Measurements from ENCODE around the gene DMC1. TPM values are rescaled to one million over a fixed set of nuclear protein-coding genes. Genes with fewer than 3 reads are reported as not detected.

DMC1 gene
- total and polyA plus RNA-seq, 2 of the 13 experiments (the other 11 are each of a cell fraction or from before 2014, with no cell fraction given), result 0.82 TPM; not detected in 1

GRCh38 chr22:38513063-38513462 is 56.9 kb downstream of the DMC1 start (continued):
- TF ChIP-seq, protein P1, sequence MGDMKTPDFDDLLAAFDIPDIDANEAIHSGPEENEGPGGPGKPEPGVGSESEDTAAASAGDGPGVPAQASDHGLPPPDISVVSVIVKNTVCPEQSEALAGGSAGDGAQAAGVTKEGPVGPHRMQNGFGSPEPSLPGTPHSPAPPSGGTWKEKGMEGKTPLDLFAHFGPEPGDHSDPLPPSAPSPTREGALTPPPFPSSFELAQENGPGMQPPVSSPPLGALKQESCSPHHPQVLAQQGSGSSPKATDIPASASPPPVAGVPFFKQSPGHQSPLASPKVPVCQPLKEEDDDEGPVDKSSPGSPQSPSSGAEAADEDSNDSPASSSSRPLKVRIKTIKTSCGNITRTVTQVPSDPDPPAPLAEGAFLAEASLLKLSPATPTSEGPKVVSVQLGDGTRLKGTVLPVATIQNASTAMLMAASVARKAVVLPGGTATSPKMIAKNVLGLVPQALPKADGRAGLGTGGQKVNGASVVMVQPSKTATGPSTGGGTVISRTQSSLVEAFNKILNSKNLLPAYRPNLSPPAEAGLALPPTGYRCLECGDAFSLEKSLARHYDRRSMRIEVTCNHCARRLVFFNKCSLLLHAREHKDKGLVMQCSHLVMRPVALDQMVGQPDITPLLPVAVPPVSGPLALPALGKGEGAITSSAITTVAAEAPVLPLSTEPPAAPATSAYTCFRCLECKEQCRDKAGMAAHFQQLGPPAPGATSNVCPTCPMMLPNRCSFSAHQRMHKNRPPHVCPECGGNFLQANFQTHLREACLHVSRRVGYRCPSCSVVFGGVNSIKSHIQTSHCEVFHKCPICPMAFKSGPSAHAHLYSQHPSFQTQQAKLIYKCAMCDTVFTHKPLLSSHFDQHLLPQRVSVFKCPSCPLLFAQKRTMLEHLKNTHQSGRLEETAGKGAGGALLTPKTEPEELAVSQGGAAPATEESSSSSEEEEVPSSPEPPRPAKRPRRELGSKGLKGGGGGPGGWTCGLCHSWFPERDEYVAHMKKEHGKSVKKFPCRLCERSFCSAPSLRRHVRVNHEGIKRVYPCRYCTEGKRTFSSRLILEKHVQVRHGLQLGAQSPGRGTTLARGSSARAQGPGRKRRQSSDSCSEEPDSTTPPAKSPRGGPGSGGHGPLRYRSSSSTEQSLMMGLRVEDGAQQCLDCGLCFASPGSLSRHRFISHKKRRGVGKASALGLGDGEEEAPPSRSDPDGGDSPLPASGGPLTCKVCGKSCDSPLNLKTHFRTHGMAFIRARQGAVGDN (CRISPR knock-in tag; IDR thresholded peaks at IDR 0.05), result peak; percentile 69
- TF ChIP-seq RAD21 (CRISPR knock-in tag; IDR thresholded peaks at IDR 0.05) (peak; percentile 49; the same call in 1 of the 2 replicates), MIER3 (CRISPR knock-in tag; IDR thresholded peaks at IDR 0.05; ENCODE audit: borderline replicate concordance) (0 out of 2 replicates have a peak, but pooled peaks have one; percentile 41), KLF16 (CRISPR knock-in tag; IDR thresholded peaks at IDR 0.05) (0 out of 4 replicates have a peak, but pooled peaks of 1 of the 2 experiments have one; percentile 45), ZNF768 (CRISPR knock-in tag; IDR thresholded peaks at IDR 0.05) (peak; percentile 37; the same call in 1 of the 2 replicates), ZNF780A (CRISPR knock-in tag; IDR thresholded peaks at IDR 0.05) (no peak), SMYD3 (CRISPR knock-in tag; IDR thresholded peaks at IDR 0.05) (no peak), ZNF331 (CRISPR knock-in tag; IDR thresholded peaks at IDR 0.05) (peak; percentile 33; the same call in 1 of the 2 replicates), CCDC6 (CRISPR knock-in tag; IDR thresholded peaks at IDR 0.05) (no peak), HMGXB4 (CRISPR knock-in tag; IDR thresholded peaks at IDR 0.05; ENCODE audit: borderline replicate concordance in 1 of 2, low read depth in 1 of 2) (peak in 1 of 2 experiments; percentile 67; a peak in 2 of 4 replicates), ZNF788 (CRISPR knock-in tag; IDR thresholded peaks at IDR 0.05; ENCODE audit: borderline replicate concordance) (0 out of 2 replicates have a peak, but pooled peaks have one; percentile 27), ZFX (CRISPR knock-in tag; IDR thresholded peaks at IDR 0.05; ENCODE audit: low read depth) (peak; percentile 92), ZNF30 (CRISPR knock-in tag; IDR thresholded peaks at IDR 0.05) (no peak), SPEN (CRISPR knock-in tag; IDR thresholded peaks at IDR 0.05; ENCODE audit: low read depth) (peak; percentile 29; the same call in 1 of the 2 replicates), PBX2 (CRISPR knock-in tag; IDR thresholded peaks at IDR 0.05) (no peak), TEAD3 (CRISPR knock-in tag; optimal IDR thresholded peaks at IDR 0.05; ENCODE audit: borderline replicate concordance) (peak; percentile 43), TBX2 (CRISPR knock-in tag; IDR thresholded peaks at IDR 0.05; ENCODE audit: borderline replicate concordance) (0 out of 2 replicates have a peak, but pooled peaks have one; percentile 21), XRCC5 (optimal IDR thresholded peaks at IDR 0.05; ENCODE audit: low read length) (peak; percentile 68), SALL1 (CRISPR knock-in tag; IDR thresholded peaks at IDR 0.05) (peak; percentile 25; the same call in 1 of the 2 replicates), GABPA (IDR thresholded peaks at IDR 0.05; ENCODE audit: low read depth, low read length) (peak; percentile 13; the same call in 1 of the 2 replicates), GABPA (CRISPR knock-in tag; IDR thresholded peaks at IDR 0.05; ENCODE audit: low read depth) (no peak), ZNF891 (CRISPR knock-in tag; IDR thresholded peaks at IDR 0.05) (0 out of 2 replicates have a peak, but pooled peaks have one; percentile 40), ZFY (CRISPR knock-in tag; IDR thresholded peaks at IDR 0.05) (peak; percentile 74), SAP130 (CRISPR knock-in tag; IDR thresholded peaks at IDR 0.05; ENCODE audit: low read depth) (peak; percentile 42), ZNF124 (CRISPR knock-in tag; IDR thresholded peaks at IDR 0.05) (0 out of 2 replicates have a peak, but pooled peaks have one; percentile 68), ELF3 (CRISPR knock-in tag; IDR thresholded peaks at IDR 0.05) (peak; percentile 40; the same call in 1 of the 2 replicates)
